Body of pancreas (tissue), 4 donors: Measurements from ENCODE around the gene AMMECR1.

ENCODE experiments used
- POLR2A ChIP-seq, 3 donors: fragments of 450-650 bp; IDR thresholded peaks; one replicate each; pipeline ENCODE4 v1.6.1; 2016; ENCODE audit warnings: antibody characterized with exemption in 3 of 3, mild to moderate bottlenecking in 2 of 3
- TF ChIP-seq, protein P1 (sequence below), 7 experiments: fragments of 450-650 bp in 4 of 7; fragments of 200-600 bp in 3 of 7; sonication (generic) in 3 of 7; IDR thresholded peaks; one replicate each; pipeline ENCODE4 v1.5.1; 2016 to 2019; ENCODE audit warnings: antibody characterized with exemption in 7 of 7

DNA sequence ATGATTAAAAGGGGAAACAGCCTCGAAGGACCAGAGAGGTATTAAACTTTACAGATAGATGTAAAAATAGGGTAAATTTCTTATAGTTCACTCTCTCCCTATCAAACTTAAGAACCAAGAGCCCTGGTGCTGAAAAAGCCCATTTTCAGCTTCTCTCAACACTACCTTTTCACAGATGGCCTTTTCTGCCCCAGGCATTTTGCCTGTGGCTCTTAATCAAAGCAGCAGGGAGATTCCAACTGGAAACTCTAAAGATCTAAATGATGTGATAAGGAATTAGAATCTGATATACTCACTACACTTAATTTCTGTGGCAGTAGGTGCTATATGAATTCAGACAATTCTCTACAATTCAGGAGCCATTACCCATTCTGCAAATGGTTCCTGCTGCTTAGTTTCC is 60.0 kb downstream of the AMMECR1 start:
- TF ChIP-seq, protein P1, sequence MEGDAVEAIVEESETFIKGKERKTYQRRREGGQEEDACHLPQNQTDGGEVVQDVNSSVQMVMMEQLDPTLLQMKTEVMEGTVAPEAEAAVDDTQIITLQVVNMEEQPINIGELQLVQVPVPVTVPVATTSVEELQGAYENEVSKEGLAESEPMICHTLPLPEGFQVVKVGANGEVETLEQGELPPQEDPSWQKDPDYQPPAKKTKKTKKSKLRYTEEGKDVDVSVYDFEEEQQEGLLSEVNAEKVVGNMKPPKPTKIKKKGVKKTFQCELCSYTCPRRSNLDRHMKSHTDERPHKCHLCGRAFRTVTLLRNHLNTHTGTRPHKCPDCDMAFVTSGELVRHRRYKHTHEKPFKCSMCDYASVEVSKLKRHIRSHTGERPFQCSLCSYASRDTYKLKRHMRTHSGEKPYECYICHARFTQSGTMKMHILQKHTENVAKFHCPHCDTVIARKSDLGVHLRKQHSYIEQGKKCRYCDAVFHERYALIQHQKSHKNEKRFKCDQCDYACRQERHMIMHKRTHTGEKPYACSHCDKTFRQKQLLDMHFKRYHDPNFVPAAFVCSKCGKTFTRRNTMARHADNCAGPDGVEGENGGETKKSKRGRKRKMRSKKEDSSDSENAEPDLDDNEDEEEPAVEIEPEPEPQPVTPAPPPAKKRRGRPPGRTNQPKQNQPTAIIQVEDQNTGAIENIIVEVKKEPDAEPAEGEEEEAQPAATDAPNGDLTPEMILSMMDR (IDR thresholded peaks at IDR 0.05) = no peak
- TF ChIP-seq POLR2A (IDR thresholded peaks at IDR 0.05) = no peak
